ENCODE results near the gene TUBB4A.
A peak's percentile ranks its signal among the peaks of the same experiment; 100 is the strongest.

The TUBB4A gene

GRCh38 chr19:6460099-6460884, 41.8 kb downstream of the TUBB4A start:
- Histone ChIP-seq H3K4me3 (ENCODE audit: low read depth in 1 of 2, low read length in 2 of 2) (peak overlapping the region; percentile 77 to 85), H3K4me1 (ENCODE audit: insufficient read depth, low read length) (peaks cover 11% of the 10 kb centered on the region), H3K27me3 (ENCODE audit: control insufficient read depth in 1 of 2, insufficient read depth in 2 of 2, low read length in 2 of 2) (peaks cover 0 to 20% of the 10 kb centered on the region in 2 donors), H3K9me3 (ENCODE audit: low read length) (no peaks in the 10 kb centered on the region), H3K9ac (ENCODE audit: low read length) (no peak overlapping the region), H3K36me3 (ENCODE audit: insufficient read depth, low read length) (peaks cover 14% of the 10 kb centered on the region), H3K27ac (ENCODE audit: low read depth, low read length) (peak overlapping the region; percentile 78)

GRCh38 chr19:6459262-6460098, 42.6 kb downstream of the TUBB4A start, which contains the start of gene SLC25A23:
Gene SLC25A23, minus strand, starts transcription at chr19:6459792. Its CDS starts 164 bp downstream, at chr19:6459628.
- peaks cover 11% of the 10 kb centered on the region for H3K4me1 ChIP-seq (ENCODE audit: insufficient read depth, low read length)

GRCh38 chr19:6458695-6459261, 43.3 kb downstream of the TUBB4A start:
- H3K36me3 ChIP-seq (ENCODE audit: insufficient read depth, low read length), result peaks cover 29% of the 10 kb centered on the region
- H3K9me3 ChIP-seq (ENCODE audit: low read length), result no peaks in the 10 kb centered on the region
- peaks cover 11% of the 10 kb centered on the region for H3K4me1 ChIP-seq (ENCODE audit: insufficient read depth, low read length)
- H3K27ac ChIP-seq (ENCODE audit: low read depth, low read length), result peak overlapping the region; percentile 61
- H3K27me3 ChIP-seq (ENCODE audit: control insufficient read depth in 1 of 2, insufficient read depth in 2 of 2, low read length in 2 of 2), result peaks cover 0 to 6% of the 10 kb centered on the region in 2 donors
- peak overlapping the region; percentile 33 for H3K9ac ChIP-seq (ENCODE audit: low read length)
- peak overlapping the region; percentile 77 to 85 for H3K4me3 ChIP-seq (ENCODE audit: low read depth in 1 of 2, low read length in 2 of 2)

More at GRCh38 chr19:6459262-6460098, 42.6 kb downstream of the TUBB4A start, which contains the start of gene SLC25A23:
- peaks cover 23% of the 10 kb centered on the region for H3K36me3 ChIP-seq (ENCODE audit: insufficient read depth, low read length)
- peaks cover 0 to 13% of the 10 kb centered on the region in 2 donors for H3K27me3 ChIP-seq (ENCODE audit: control insufficient read depth in 1 of 2, insufficient read depth in 2 of 2, low read length in 2 of 2)
- peak within 1 kb of the TSS; percentile 78 for H3K27ac ChIP-seq (ENCODE audit: low read depth, low read length)
- no peaks in the 10 kb centered on the region for H3K9me3 ChIP-seq (ENCODE audit: low read length)
- H3K9ac ChIP-seq (ENCODE audit: low read length), result peak within 1 kb of the TSS; percentile 33
- H3K4me3 ChIP-seq (ENCODE audit: low read depth in 1 of 2, low read length in 2 of 2), result peak within 1 kb of the TSS; percentile 77 to 85

- peak overlapping the region; percentile 33 for H3K9ac ChIP-seq (ENCODE audit: low read length)
- H3K4me3 ChIP-seq (ENCODE audit: low read depth in 1 of 2, low read length in 2 of 2), result peak overlapping the region; percentile 77 to 85
- H3K27ac ChIP-seq (ENCODE audit: low read depth, low read length), result peak overlapping the region; percentile 61
- peaks cover 0 to under 1% of the 10 kb centered on the region in 2 donors for H3K27me3 ChIP-seq (ENCODE audit: control insufficient read depth in 1 of 2, insufficient read depth in 2 of 2, low read length in 2 of 2)
- peaks cover 34% of the 10 kb centered on the region for H3K36me3 ChIP-seq (ENCODE audit: insufficient read depth, low read length)
- no peaks in the 10 kb centered on the region for H3K9me3 ChIP-seq (ENCODE audit: low read length)
- peaks cover 11% of the 10 kb centered on the region for H3K4me1 ChIP-seq (ENCODE audit: insufficient read depth, low read length)
Observed at GRCh38 chr19:6457958-6458694, 44.0 kb downstream of the TUBB4A start.

GRCh38 chr19:6455924-6456323, 46.2 kb downstream of the TUBB4A start:
- no peak overlapping the region for H3K4me3 ChIP-seq (ENCODE audit: low read depth in 1 of 2, low read length in 2 of 2)

GRCh38 chr19:6453951-6454565, 48.1 kb downstream of the TUBB4A start:
- no peak overlapping the region for H3K27ac ChIP-seq (ENCODE audit: low read depth, low read length)
- H3K27me3 ChIP-seq (ENCODE audit: control insufficient read depth in 1 of 2, insufficient read depth in 2 of 2, low read length in 2 of 2), result no peaks in the 10 kb centered on the region
- no peak overlapping the region for H3K9ac ChIP-seq (ENCODE audit: low read length)
- H3K4me3 ChIP-seq (ENCODE audit: low read depth in 1 of 2, low read length in 2 of 2), result no peak overlapping the region
- H3K9me3 ChIP-seq (ENCODE audit: low read length), result no peaks in the 10 kb centered on the region
- peaks cover 43% of the 10 kb centered on the region for H3K36me3 ChIP-seq (ENCODE audit: insufficient read depth, low read length)
- H3K4me1 ChIP-seq (ENCODE audit: insufficient read depth, low read length), result peaks cover 11% of the 10 kb centered on the region

More at GRCh38 chr19:6455924-6456323, 46.2 kb downstream of the TUBB4A start:
- Histone ChIP-seq H3K4me1 (ENCODE audit: insufficient read depth, low read length) (peaks cover 11% of the 10 kb centered on the region), H3K9ac (ENCODE audit: low read length) (no peak overlapping the region), H3K27ac (ENCODE audit: low read depth, low read length) (no peak overlapping the region), H3K9me3 (ENCODE audit: low read length) (no peaks in the 10 kb centered on the region), H3K36me3 (ENCODE audit: insufficient read depth, low read length) (peaks cover 43% of the 10 kb centered on the region), H3K27me3 (ENCODE audit: control insufficient read depth in 1 of 2, insufficient read depth in 2 of 2, low read length in 2 of 2) (no peaks in the 10 kb centered on the region)

- Histone ChIP-seq H3K4me1 (ENCODE audit: insufficient read depth, low read length) (no peaks in the 10 kb centered on the region), H3K4me3 (ENCODE audit: low read depth in 1 of 2, low read length in 2 of 2) (no peak overlapping the region), H3K27me3 (ENCODE audit: control insufficient read depth in 1 of 2, insufficient read depth in 2 of 2, low read length in 2 of 2) (no peaks in the 10 kb centered on the region), H3K9me3 (ENCODE audit: low read length) (no peaks in the 10 kb centered on the region), H3K36me3 (ENCODE audit: insufficient read depth, low read length) (peaks cover 43% of the 10 kb centered on the region), H3K9ac (ENCODE audit: low read length) (no peak overlapping the region), H3K27ac (ENCODE audit: low read depth, low read length) (no peak overlapping the region)
Observed at GRCh38 chr19:6452899-6453298, 49.2 kb downstream of the TUBB4A start.

GRCh38 chr19:6452223-6452614, 49.9 kb downstream of the TUBB4A start:
- Histone ChIP-seq H3K27me3 (ENCODE audit: control insufficient read depth in 1 of 2, insufficient read depth in 2 of 2, low read length in 2 of 2) (no peaks in the 10 kb centered on the region), H3K9ac (ENCODE audit: low read length) (no peak overlapping the region), H3K27ac (ENCODE audit: low read depth, low read length) (no peak overlapping the region), H3K4me1 (ENCODE audit: insufficient read depth, low read length) (no peaks in the 10 kb centered on the region), H3K36me3 (ENCODE audit: insufficient read depth, low read length) (peaks cover 39% of the 10 kb centered on the region), H3K9me3 (ENCODE audit: low read length) (no peaks in the 10 kb centered on the region), H3K4me3 (ENCODE audit: low read depth in 1 of 2, low read length in 2 of 2) (no peak overlapping the region)

GRCh38 chr19:6451583-6452222, 50.4 kb downstream of the TUBB4A start:
- H3K27ac ChIP-seq (ENCODE audit: low read depth, low read length), result no peak overlapping the region
- H3K4me1 ChIP-seq (ENCODE audit: insufficient read depth, low read length), result no peaks in the 10 kb centered on the region
- peaks cover 37% of the 10 kb centered on the region for H3K36me3 ChIP-seq (ENCODE audit: insufficient read depth, low read length)
- H3K4me3 ChIP-seq (ENCODE audit: low read depth in 1 of 2, low read length in 2 of 2), result no peak overlapping the region
- H3K27me3 ChIP-seq (ENCODE audit: control insufficient read depth in 1 of 2, insufficient read depth in 2 of 2, low read length in 2 of 2), result no peaks in the 10 kb centered on the region
- no peaks in the 10 kb centered on the region for H3K9me3 ChIP-seq (ENCODE audit: low read length)
- H3K9ac ChIP-seq (ENCODE audit: low read length), result no peak overlapping the region

GRCh38 chr19:6450166-6450565, 51.9 kb downstream of the TUBB4A start:
- Histone ChIP-seq H3K27ac (ENCODE audit: low read depth, low read length) (no peak overlapping the region), H3K9ac (ENCODE audit: low read length) (no peak overlapping the region), H3K9me3 (ENCODE audit: low read length) (no peaks in the 10 kb centered on the region), H3K36me3 (ENCODE audit: insufficient read depth, low read length) (peaks cover 33% of the 10 kb centered on the region), H3K4me1 (ENCODE audit: insufficient read depth, low read length) (no peaks in the 10 kb centered on the region), H3K4me3 (ENCODE audit: low read depth in 1 of 2, low read length in 2 of 2) (no peak overlapping the region), H3K27me3 (ENCODE audit: control insufficient read depth in 1 of 2, insufficient read depth in 2 of 2, low read length in 2 of 2) (no peaks in the 10 kb centered on the region)
